Caki2 (cell line): ENCODE measurements around the gene PCGF5. TPM values are rescaled to one million over a fixed set of nuclear protein-coding genes. Genes with fewer than 3 reads are reported as not detected.
A peak's percentile ranks its signal among the peaks of the same experiment; 100 is the strongest.

Source experiments
- DNase-seq: peaks from one replicate; pipeline ENCODE4 v3.0.0-alpha.2; 2015; ENCODE audit warnings: low read depth
- in situ Hi-C: cut with HindIII; loops from 2 replicates; pipeline ENCODE4 v1.10.0; 2016; ENCODE audit warnings: low sequenced_read_pairs, low pct_unique_long_range_greater_than_20kb, mixed read lengths
- total RNA-seq: library from RNA; depleted of rRNA; stranded (reverse); fragments of >200 nt; shearing (Covaris generic); gene quantifications from 2 replicates; pipeline ENCODE4 v1.2.3, GENCODE V29; 2014; ENCODE audit warnings: low replicate concordance

Gene PCGF5
- total RNA-seq, 1 experiment from 2014 or later, result 36.7 TPM

- in situ Hi-C loops, result no loop called here
- DNase-seq, result no peak
Measured at GRCh38 chr10:91206427-91206826, 14.0 kb upstream of the PCGF5 start.

DNA sequence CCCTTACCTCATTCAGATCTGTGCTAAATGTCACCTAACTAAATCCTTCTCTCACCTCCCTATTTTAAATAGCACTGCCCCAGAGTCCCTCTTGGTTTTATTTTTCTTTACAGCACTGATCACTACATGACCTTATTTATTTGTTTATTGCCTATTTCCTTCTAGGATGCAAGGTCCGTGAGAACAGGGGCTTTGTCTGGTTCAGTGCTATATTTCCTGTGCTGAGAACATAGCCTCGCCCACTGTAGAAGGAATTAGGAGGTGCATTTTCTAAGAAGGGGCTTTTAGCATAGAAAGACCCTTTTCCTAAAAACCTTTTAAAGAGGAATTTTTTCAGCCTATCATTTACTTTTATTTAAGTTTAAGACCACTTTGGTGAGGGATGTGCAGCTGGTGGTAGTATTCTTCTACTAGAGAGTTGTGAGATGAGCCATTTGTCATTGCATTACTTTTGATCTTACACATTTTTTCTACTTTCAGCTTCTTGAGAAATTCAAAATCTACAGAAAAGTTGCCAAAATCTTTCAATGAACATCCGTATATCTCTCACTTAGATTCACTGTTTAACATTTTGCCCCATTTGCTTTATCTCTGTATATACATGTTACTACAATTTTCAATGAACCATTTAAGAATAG, 13.5 kb upstream of the PCGF5 start:
- DNase-seq, result no peak
- in situ Hi-C loops, result no loop called here

- in situ Hi-C loops, result no loop called here
- DNase-seq, result no peak
Measured at GRCh38 chr10:91208642-91209041, 11.8 kb upstream of the PCGF5 start.

GRCh38 chr10:91210014-91210413, 10.4 kb upstream of the PCGF5 start:
- in situ Hi-C loops, result no loop called here
- DNase-seq, result no peak

GRCh38 chr10:91210435-91210834, 10.0 kb upstream of the PCGF5 start:
- in situ Hi-C loops, result no loop called here
- DNase-seq, result no peak

DNA sequence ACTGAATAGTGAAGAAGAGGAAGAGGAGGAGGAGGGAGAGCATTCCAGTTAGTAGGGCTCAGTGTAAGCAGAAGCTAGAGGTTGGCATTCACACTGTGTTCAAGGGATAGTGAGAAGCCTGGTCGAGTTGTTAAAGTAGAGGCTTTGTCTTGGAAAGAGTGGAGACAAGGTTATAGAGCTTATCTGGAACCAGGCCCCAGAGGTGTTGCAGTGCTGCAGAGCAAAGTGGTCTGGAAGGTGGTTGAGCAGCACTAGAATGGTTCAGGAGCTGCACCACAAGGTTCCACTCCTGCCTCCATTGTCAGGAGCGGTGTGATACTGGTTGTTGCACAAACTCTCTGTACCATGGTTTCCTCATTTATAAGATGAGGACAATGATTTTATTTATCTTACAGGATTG, 8.8 kb upstream of the PCGF5 start:
- in situ Hi-C loops, result no loop called here
- DNase-seq, result no peak

DNA sequence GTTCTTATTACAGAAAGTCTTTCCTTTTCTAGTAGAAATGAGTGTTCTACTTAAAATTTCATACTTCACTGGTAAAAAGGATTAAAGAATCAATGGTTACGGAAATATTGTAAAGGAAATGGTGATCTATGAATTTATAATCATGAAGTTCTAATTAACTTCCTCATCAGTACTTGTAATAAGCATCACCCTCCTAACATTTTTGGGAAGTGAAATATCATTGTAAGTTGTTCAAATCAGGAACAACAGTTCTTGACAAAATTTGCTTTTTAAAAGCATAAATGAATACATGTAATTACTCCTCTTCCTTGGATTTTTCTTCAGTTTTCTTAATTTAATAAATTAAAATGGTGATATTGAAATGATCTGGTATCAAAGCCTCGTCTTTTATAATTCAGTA, 5.6 kb upstream of the PCGF5 start:
- no peak for DNase-seq
- in situ Hi-C loops, result no loop called here

DNA sequence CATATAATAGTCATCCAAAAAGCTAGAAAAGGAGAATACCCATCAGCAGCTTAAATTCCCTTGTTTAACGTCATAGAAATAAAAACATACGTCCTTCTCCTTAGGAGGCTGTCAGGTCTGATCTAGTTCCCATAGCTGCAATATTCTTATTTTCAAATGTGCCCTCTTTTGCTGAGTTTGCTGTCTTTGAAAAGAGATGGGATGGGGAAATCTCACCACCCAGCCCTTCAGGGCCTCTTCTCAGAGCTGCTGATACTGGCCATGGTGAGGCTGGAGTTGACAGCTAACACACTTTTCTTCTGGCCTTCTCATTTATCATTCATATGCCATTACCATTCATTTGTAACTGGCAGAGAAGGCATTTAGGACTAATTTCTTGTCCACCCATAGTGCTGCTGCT, 5.1 kb upstream of the PCGF5 start:
- no peak for DNase-seq

GRCh38 chr10:91219371-91220193, 881 bp upstream of the PCGF5 start:
- in situ Hi-C loops, result no loop called here

More for the DNA sequence above, 5.1 kb upstream of the PCGF5 start:
- in situ Hi-C loops, result no loop called here

DNA sequence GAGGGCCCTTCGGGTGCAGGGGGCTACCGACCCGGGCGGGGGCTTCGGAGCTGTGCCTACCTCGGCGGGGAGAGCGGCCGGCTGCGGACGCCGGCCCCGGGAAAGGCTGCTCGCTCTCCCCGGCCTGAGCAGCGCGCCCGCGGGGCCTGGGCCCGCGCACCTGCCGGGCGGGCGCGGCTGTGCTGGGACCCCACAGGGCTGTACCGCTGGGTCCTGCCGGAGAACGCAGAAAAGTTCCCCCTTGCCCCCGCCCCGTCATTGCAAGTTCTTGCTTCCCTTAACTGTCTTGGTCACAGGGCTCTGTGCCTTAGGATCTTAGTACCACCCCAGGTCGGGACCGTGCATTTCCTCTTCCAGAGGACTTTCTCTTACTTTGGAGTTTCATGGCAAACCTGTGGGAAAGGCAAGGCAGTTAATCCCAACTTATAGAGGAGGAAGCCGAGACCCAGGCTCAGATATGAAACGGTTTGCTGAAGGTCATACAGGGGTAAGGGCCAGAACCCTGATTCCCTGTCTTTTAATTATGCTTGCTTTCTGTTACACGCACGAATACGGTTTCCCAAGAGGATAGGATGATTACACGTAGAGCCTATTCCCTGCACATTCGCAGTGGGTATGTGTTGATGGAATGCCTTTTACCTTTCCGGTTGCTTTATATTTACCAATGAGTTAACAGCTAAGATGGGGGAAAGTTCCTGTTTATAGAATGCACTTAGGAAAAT, 652 bp downstream of the PCGF5 start:
- in situ Hi-C loops, result no loop called here
- DNase-seq, result peak; percentile 26

More at GRCh38 chr10:91219371-91220193, 881 bp upstream of the PCGF5 start:
- DNase-seq, result no peak

DNA sequence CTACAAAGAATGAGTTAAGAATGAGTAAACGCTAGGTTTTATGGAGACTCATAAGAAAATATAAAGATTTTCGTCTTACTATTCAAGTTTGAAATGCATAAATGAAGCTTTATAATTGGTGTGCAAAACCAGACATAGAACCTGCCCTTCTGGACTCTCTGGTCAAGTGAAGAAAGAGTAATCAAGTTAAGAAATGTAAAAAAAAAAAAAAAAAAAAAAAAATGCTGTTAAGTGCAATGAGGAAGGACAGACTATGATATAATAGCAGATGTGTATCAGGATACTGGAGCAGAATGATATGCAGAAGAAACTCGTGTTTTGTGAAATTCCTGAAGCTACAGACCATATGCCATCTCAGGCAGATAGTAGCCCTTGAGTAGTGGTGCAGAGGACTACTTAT, 5.6 kb downstream of the PCGF5 start:
- no peak for DNase-seq
- in situ Hi-C loops, result no loop called here

- no peak for DNase-seq
- in situ Hi-C loops, result no loop called here
Measured at GRCh38 chr10:91227576-91227975, 7.1 kb downstream of the PCGF5 start.

DNA sequence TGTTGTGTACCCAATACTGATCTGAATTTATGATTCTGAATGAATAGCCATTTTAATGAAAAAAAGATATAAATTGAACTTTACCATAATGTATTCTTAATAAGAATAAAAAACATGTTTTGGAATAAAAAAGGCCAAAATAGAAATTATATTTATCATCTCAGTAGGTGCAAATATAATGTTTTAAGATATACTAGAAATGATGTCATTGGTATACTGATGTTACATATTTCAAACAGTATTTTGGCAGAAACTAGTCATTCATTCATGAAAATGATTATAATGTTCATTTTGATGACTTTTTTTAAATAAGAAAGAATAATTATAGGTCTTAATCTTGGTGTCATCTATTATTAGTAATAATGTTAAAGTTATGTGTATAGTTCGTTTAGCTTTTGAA, 9.2 kb downstream of the PCGF5 start:
- in situ Hi-C loops, result no loop called here
- DNase-seq, result no peak

DNA sequence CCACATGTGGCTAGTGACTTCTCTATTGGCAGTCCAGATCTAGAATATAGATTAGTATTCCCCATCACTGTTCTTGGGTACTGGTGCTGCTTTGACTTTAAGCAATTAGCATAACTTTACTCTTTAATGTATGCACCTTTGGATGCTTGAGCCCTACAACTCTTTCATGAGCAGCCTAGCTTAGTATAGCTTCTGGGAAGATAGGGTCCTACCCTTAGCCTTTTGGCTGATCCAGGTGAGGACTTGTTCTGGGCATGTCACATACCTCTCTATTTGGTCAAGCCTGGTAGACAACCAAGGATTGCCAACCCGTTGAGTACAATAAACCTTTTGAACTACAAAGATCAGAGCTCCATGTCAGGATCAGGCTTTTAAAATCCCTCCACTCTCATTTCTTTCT, 17.7 kb downstream of the PCGF5 start:
- DNase-seq, result no peak
- in situ Hi-C loops, result no loop called here

DNA sequence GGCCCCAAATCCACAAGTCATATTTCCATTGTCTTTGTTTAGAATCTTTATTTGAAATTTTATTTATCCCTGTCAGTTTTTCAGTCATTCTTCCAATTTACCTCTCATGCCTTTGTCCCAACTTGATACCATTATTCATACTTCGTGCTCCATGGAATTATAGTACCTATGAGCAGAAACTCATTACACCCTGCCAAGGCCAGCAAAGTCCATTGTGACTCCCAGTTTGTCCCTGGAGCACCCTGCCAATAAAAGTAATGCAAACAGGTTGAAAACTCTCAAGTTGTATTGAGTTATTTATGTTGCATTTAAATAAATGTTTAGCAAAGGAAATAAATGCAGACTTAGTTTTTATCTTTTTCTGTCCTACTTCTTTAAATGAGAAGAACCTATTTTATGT, 19.3 kb downstream of the PCGF5 start:
- no peak for DNase-seq
- in situ Hi-C loops, result no loop called here

DNA sequence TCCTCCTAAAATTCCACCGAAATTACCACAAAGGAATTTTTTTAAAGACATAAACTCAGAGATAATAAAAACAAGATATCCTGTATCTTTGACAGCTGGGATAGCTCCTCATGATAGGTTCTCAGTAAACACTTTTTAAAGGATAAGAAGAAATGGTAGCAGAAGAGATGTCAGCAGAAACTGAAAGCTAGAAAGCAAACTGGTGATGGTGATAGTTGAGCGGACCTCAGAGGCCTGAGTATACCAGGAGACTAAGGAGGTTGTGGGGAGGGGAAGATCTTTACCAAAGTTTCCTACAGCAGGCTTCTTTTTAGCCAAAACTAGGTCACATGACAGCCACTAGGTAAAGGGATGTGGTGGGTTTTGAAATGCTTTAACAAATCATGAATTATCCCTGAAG, 22.5 kb downstream of the PCGF5 start:
- in situ Hi-C loops, result no loop called here
- no peak for DNase-seq

- DNase-seq, result no peak
- in situ Hi-C loops, result no loop called here
Measured at GRCh38 chr10:91247360-91248111, 27.1 kb downstream of the PCGF5 start.

DNA sequence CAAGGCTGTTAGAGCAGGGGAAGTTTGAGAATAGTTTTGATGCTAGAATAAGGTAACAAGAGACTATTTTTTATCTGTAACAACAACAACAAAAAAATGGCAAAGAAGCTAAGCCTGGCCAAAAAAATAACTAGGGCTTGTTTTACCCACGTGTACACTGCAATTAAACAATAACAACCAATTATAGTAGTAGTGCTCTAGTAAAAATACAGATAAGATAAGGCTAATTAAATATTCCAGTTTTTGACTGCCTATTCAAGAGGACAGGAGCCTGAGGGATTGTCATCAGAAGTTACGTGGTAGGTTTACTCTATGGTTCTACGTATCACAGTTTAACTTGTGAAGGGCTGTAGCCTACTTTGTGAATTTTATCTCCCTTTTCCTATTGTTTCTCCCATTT, 29.2 kb downstream of the PCGF5 start:
- in situ Hi-C loops, result no loop called here
- no peak for DNase-seq

DNA sequence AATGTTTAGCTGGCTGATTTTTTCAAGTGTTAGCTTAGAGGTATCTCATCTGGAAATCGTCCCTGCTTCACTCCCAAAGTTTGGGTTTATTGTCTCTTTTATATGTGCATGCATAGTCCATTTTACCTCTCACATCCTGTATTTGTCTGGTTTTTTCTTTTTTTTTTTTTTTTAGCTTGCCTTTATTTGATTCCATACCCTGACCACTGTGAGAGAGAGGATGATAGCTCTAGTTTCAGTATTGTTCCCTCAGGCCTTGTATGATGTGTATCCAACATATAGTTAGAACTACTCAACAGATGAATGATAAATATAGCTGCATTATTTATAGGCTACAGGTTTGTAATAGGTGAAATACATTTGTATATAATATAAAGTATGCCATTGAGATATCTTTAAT, 29.9 kb downstream of the PCGF5 start:
- in situ Hi-C loops, result no loop called here
- DNase-seq, result no peak
